GM03348 (cell line): ENCODE measurements around the gene ZNF672.
"Not testable (repeated sequence)": the region's sequence is repeated elsewhere in the genome, so short reads cannot be mapped to it uniquely, and the experiment has no call there.

Experiments used
- DNase-seq: peaks from one replicate; pipeline ENCODE4 v3.0.0; 2012; ENCODE audit warnings: low spot score

The ZNF672 gene

DNA sequence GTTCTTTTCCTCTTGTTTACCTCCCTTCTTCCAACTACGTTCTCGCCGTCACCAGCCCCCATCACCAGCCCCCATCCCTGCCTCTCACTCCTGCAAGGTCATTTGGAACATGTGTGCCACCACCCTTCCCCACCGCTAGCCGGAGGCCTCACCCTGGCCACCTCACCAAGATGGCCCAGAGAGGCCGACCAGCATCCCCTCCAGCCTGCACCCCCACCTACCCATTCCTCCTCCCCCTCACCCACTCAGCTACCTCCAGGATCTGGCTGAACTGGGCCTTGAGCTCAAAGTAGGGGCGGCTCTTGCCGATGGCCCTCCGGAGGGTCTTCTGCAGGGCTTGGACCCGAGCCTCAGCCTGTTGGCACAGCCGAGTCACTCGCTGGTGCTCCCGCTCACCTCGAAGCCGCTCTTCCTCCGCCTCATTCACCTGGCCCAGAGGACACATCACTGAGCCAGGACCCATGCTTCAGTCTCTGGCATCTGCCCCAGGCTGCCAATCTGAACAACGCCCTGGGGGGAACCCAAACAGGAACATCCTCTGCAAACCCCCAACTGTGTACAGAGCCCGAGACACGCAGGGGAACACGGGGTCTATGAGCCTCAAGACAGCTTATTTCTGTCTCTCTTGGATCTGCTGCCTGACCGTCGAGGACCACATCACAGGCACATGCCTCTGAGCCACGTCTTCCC, 25.1 kb upstream of the ZNF672 start:
- no peak for DNase-seq

- DNase-seq = no peak
Measured at GRCh38 chr1:248813546-248813945, 24.5 kb upstream of the ZNF672 start.

DNA sequence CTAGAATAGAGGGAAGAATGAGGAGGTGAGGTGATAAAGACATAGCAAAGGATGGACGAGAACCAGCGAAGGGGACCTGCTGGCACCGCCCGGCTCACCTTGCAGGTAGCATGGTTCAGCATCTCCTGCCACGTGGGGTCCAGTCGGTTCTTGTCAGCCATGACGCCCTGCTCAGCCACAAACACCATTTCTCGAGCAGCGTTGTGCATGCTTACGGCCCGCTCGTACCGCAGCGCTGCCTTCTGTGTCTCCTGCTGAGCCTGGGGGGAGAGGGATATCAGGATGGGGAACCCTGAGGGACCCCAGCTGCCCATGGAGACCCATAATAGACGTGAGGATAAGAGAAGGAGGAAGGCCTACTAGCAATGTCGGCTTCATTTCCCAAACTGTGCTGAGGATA, 23.7 kb upstream of the ZNF672 start:
- DNase-seq = no peak

DNA sequence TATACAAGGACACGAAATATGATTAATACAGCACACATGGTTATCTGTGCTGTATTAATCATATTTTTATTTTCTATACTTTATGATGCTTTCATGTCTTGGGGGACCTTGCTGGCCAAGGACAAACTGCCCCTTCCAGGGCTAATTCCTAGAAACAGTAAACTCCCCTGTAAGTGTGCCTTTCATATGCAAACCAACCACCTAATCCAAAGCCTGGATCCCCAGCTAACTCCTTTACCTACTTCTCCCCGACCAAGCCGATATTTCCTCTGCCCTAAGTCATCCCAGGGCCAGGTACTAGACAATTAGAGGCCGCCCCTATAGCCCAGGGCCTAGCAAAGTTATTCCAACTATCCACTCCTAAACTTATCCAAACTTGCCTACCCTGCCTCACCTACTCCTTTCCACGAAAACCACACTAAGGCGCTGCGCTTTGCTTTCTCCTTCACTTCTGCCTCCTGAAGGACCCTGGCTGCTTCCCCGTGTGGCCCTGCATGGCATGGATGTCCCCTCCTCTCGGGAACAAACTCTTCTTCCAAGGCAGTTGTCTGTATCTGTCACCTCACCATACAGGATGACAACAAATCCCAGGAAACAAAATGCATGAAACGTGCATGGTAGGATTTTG, 22.5 kb upstream of the ZNF672 start:
- no peak for DNase-seq

- no peak for DNase-seq
Measured at GRCh38 chr1:248816042-248816851, 21.8 kb upstream of the ZNF672 start.

DNA sequence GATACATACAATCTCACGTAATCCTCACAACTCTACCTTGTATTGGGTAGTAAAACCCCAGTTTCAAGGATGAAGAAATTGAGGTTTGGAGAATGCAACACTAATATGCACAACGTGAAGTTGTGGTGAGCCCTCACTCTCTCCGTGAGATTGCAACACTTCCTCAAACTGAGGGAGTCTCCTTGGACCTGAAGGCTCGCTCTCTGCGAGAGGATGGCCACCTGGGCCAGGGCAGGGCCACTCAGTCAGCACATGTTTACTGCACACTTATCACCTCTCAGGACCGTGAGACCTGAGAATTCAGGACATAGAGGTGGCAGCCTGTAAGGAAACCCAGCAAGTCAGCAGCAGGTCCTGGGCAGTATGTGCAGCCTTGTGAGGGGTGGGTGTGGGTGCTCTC, 21.0 kb upstream of the ZNF672 start:
- DNase-seq = no peak

GRCh38 chr1:248818505-248819374, 19.3 kb upstream of the ZNF672 start:
- no peak for DNase-seq

- no peak for DNase-seq
Measured at GRCh38 chr1:248820041-248820585, 17.9 kb upstream of the ZNF672 start.

DNA sequence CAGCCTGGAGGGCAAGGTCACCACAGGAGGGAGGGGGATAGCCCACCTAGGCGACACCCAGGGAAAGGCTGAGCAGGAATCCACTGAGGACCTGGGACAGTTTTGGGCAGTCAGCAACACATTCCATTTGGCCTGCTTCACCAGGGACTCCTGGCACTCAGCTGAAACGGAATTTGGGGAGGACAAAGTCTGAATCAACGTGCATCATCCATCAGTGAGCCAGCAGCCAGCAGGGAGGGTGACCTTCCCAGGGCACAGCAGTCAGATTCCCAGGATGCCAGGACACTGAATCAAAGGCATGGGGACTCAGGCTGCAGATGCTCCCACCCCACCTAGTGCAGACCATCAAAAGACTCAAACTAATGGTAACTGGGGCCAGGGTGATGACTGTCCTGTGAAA, 16.9 kb upstream of the ZNF672 start:
- peak; percentile 87 for DNase-seq

- DNase-seq = no peak
Measured at GRCh38 chr1:248821641-248822040, 16.4 kb upstream of the ZNF672 start.

GRCh38 chr1:248822148-248823032, 15.6 kb upstream of the ZNF672 start:
- no peak for DNase-seq

- DNase-seq = peak; percentile 78
Measured at GRCh38 chr1:248823517-248824001, 14.5 kb upstream of the ZNF672 start.

- DNase-seq = no peak
Measured at GRCh38 chr1:248824301-248824700, 13.7 kb upstream of the ZNF672 start.

DNA sequence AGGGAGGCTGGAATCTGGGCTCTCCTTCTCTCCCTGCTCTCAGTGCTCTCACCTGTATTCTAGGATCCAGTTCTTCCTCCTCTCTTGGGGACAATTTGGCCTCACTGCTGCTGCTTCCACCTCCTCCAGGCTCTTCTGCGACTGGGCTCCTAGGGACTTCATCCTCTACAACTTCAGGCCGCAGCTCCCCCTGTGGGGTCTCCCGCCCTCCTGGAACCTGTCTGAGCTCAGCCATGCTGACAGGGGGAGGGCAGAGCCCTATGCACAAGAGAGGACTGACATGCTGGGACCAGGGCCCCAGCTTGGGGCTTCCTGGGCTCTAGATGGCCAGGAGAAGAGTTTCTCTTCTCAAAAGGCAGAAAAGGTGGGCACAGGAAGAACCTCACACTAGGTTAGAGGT, 13.3 kb upstream of the ZNF672 start:
- no peak for DNase-seq

- peak; percentile 58 for DNase-seq
Measured at GRCh38 chr1:248825136-248825535, 12.9 kb upstream of the ZNF672 start.

GRCh38 chr1:248825573-248825908, 12.5 kb upstream of the ZNF672 start:
- no peak for DNase-seq

- peak; percentile 94 for DNase-seq
Measured at GRCh38 chr1:248825909-248826760, 11.9 kb upstream of the ZNF672 start, which contains the start of gene SH3BP5L. TSS of gene SH3BP5L (minus strand) at chr1:248825915. CDS start at chr1:248824935, 980 bp downstream.

- DNase-seq = peak; percentile 49
Measured at GRCh38 chr1:248828845-248829244, 9.2 kb upstream of the ZNF672 start.

GRCh38 chr1:248830718-248831017, 7.4 kb upstream of the ZNF672 start:
- not testable (repeated sequence) for DNase-seq

GRCh38 chr1:248831842-248832241, 6.2 kb upstream of the ZNF672 start:
- DNase-seq = no peak
